Caco-2 (cell line): ENCODE measurements around the gene PLEK2. TPM values are rescaled to one million over a fixed set of nuclear protein-coding genes. Genes with fewer than 3 reads are reported as not detected.

Experiments
- BruUV-seq: library from RNA; stranded (reverse); fragments of 400-500 nt; replicated peaks from 2 replicates; lab custom pipeline; 2021; lab: Mats Ljungman, UMichigan
- CTCF ChIA-PET: fragments of 300-600 bp; sonication (Branson Sonifier 250); formaldehyde crosslinking; loops from one replicate; lab custom pipeline; 2022; ENCODE audit warnings: antibody characterized with exemption; lab: Charles Lee
- POLR2A ChIA-PET: fragments of 300-600 bp; sonication (Branson Sonifier 250); formaldehyde crosslinking; loops from one replicate; lab custom pipeline; 2022; ENCODE audit warnings: antibody characterized with exemption; lab: Charles Lee
- DNase-seq, 2 experiments: peaks; one replicate each; pipeline versions ENCODE4 v3.0.0 to v3.0.0-alpha.2; 2020 to 2022
- H3K27me3 ChIP-seq: replicated peaks from 2 replicates; pipeline ENCODE4 v1.6.0; 2011; ENCODE audit warnings: low read length; ENCODE audit not compliant: control insufficient read depth, insufficient read depth
- H3K36me3 ChIP-seq: 2 replicates; pipeline ENCODE4 v1.5.1; 2011; ENCODE audit warnings: low read length; ENCODE audit not compliant: control insufficient read depth, insufficient read depth
- H3K4me1 ChIP-seq: fragments of 250-450 bp; sonication (Bioruptor Pico); 2 replicates; pipeline ENCODE4 v1.5.1; 2020; ENCODE audit warnings: mild to moderate bottlenecking
- H3K4me3 ChIP-seq: 2 replicates; pipeline ENCODE4 v1.5.1; 2011; ENCODE audit warnings: low read depth, mild to moderate bottlenecking, control low read depth, low read length
- H3K9me3 ChIP-seq: fragments of 250-450 bp; sonication (Bioruptor Pico); 2 replicates; pipeline ENCODE4 v1.5.1; 2020; ENCODE audit warnings: mild to moderate bottlenecking, moderate library complexity
- H3K27ac Mint-ChIP-seq: one replicate; pipeline ENCODE4 v1.8.0; 2022; ENCODE audit warnings: mixed read lengths; ENCODE audit not compliant: unreplicated experiment
- H3K27me3 Mint-ChIP-seq: one replicate; pipeline ENCODE4 v1.8.0; 2022; ENCODE audit warnings: mixed read lengths; ENCODE audit not compliant: insufficient read depth, unreplicated experiment
- H3K36me3 Mint-ChIP-seq: one replicate; pipeline ENCODE4 v1.8.0; 2022; ENCODE audit warnings: mild to moderate bottlenecking, mixed read lengths; ENCODE audit not compliant: insufficient read depth, unreplicated experiment
- H3K4me1 Mint-ChIP-seq: one replicate; pipeline ENCODE4 v1.8.0; 2022; ENCODE audit warnings: low read depth, mixed read lengths; ENCODE audit not compliant: unreplicated experiment
- H3K4me3 Mint-ChIP-seq: one replicate; pipeline ENCODE4 v1.8.0; 2022; ENCODE audit warnings: mild to moderate bottlenecking, moderate library complexity, mixed read lengths; ENCODE audit not compliant: unreplicated experiment
- H3K9me3 Mint-ChIP-seq: one replicate; pipeline ENCODE4 v1.8.0; 2022; ENCODE audit warnings: mixed read lengths; ENCODE audit not compliant: unreplicated experiment
- CTCF ChIP-seq, 2 experiments: fragments of 200-600 bp in 1 of 2; IDR thresholded peaks; 1 replicate in 1 of 2; 2 replicates in 1 of 2; pipeline versions ENCODE4 v1.5.1 to v1.8.0; 2011 to 2022; ENCODE audit warnings: antibody characterized with exemption in 1 of 2, control low read depth in 1 of 2, inconsistent platforms in 1 of 2, low read depth in 1 of 2, low read length in 1 of 2, mild to moderate bottlenecking in 1 of 2, moderate library complexity in 1 of 2; ENCODE audit not compliant: insufficient read depth in 1 of 2, severe bottlenecking in 1 of 2, unreplicated experiment in 1 of 2
- intact Hi-C: fragments of 100-400 bp; cut with micrococcal nuclease; formaldehyde crosslinking; loops from one replicate; pipeline ENCODE4 v1.10.0; 2022; ENCODE audit not compliant: unreplicated experiment
- total RNA-seq: library from RNA; stranded (reverse); gene quantifications from 2 replicates; pipeline ENCODE4 v1.2.3, GENCODE V29; 2022

Gene PLEK2
- total RNA-seq, 1 experiment from 2014 or later = 36.5 TPM

GRCh38 chr14:67418401-67419191, 6.6 kb upstream of the PLEK2 start:
- no peaks in the 10 kb centered on the region for H3K36me3 ChIP-seq
- no peaks in the 10 kb centered on the region for H3K9me3 ChIP-seq
- ChIA-PET CTCF (interaction anchor here (0.8 to 0.9 kb wide), 2 partner anchors 9 to 47 kb away, joined by 3 to 4 read pairs; no protein-coding TSS in a partner anchor), POLR2A (no interaction called here)
- no peaks in the 10 kb centered on the region for H3K27me3 Mint-ChIP-seq
- H3K4me3 Mint-ChIP-seq = no peak overlapping the region
- no TSS peak for BruUV-seq
- DNase-seq = no peak
- H3K4me1 Mint-ChIP-seq = peaks cover 7% of the 10 kb centered on the region
- intact Hi-C loops = no loop called here
- H3K9me3 Mint-ChIP-seq = no peaks in the 10 kb centered on the region
- no peaks in the 10 kb centered on the region for H3K36me3 Mint-ChIP-seq
- no peak overlapping the region for H3K27ac Mint-ChIP-seq
- no peak for TF ChIP-seq CTCF (IDR thresholded peaks at IDR 0.05; ENCODE audit: insufficient read depth in 1 of 2, low read depth in 1 of 2, low read length in 1 of 2, severe bottlenecking in 1 of 2, unreplicated experiment in 1 of 2)
- peaks cover 17% of the 10 kb centered on the region for H3K4me1 ChIP-seq
- H3K27me3 ChIP-seq = no peaks in the 10 kb centered on the region
- no peak overlapping the region for H3K4me3 ChIP-seq

- Mint-ChIP-seq H3K4me3 (no peak overlapping the region), H3K4me1 (peaks cover 7% of the 10 kb centered on the region), H3K9me3 (no peaks in the 10 kb centered on the region), H3K27me3 (no peaks in the 10 kb centered on the region), H3K27ac (no peak overlapping the region), H3K36me3 (no peaks in the 10 kb centered on the region)
- H3K27me3 ChIP-seq = no peaks in the 10 kb centered on the region
- DNase-seq = no peak
- H3K4me1 ChIP-seq = peaks cover 17% of the 10 kb centered on the region
- no peak overlapping the region for H3K4me3 ChIP-seq
- no TSS peak for BruUV-seq
- no peaks in the 10 kb centered on the region for H3K36me3 ChIP-seq
- POLR2A ChIA-PET = no interaction called here
- no peaks in the 10 kb centered on the region for H3K9me3 ChIP-seq
- CTCF ChIA-PET = interaction anchor here (0.9 kb wide), 1 partner anchor 48 kb away, joined by 4 read pairs; no protein-coding TSS in a partner anchor
- no peak for TF ChIP-seq CTCF (IDR thresholded peaks at IDR 0.05; ENCODE audit: insufficient read depth in 1 of 2, low read depth in 1 of 2, low read length in 1 of 2, severe bottlenecking in 1 of 2, unreplicated experiment in 1 of 2)
- intact Hi-C loops = no loop called here
Observed at GRCh38 chr14:67417633-67418032, 5.7 kb upstream of the PLEK2 start.

- TF ChIP-seq CTCF (IDR thresholded peaks at IDR 0.05; ENCODE audit: insufficient read depth in 1 of 2, low read depth in 1 of 2, low read length in 1 of 2, severe bottlenecking in 1 of 2, unreplicated experiment in 1 of 2) = no peak
- H3K36me3 ChIP-seq = no peaks in the 10 kb centered on the region
- ChIA-PET CTCF (no interaction called here), POLR2A (no interaction called here)
- no peaks in the 10 kb centered on the region for H3K27me3 ChIP-seq
- BruUV-seq = no TSS peak
- no peak overlapping the region for H3K4me3 Mint-ChIP-seq
- no peaks in the 10 kb centered on the region for H3K9me3 ChIP-seq
- no peak for DNase-seq
- peaks cover 7% of the 10 kb centered on the region for H3K4me1 Mint-ChIP-seq
- H3K27me3 Mint-ChIP-seq = no peaks in the 10 kb centered on the region
- H3K36me3 Mint-ChIP-seq = no peaks in the 10 kb centered on the region
- intact Hi-C loops = no loop called here
- H3K9me3 Mint-ChIP-seq = no peaks in the 10 kb centered on the region
- H3K27ac Mint-ChIP-seq = no peak overlapping the region
- H3K4me1 ChIP-seq = peaks cover 17% of the 10 kb centered on the region
- no peak overlapping the region for H3K4me3 ChIP-seq
Observed at GRCh38 chr14:67416810-67417209, 4.8 kb upstream of the PLEK2 start.
